Fibroblast of skin of abdomen (primary cell): Measurements from ENCODE around the gene ZCCHC8. TPM values are rescaled to one million over a fixed set of nuclear protein-coding genes. Genes with fewer than 3 reads are reported as not detected.
"Not testable (repeated sequence)": the region's sequence is repeated elsewhere in the genome, so short reads cannot be mapped to it uniquely, and the experiment has no call there.

Experiments used
- DNase-seq: peaks from one replicate; pipeline ENCODE4 v3.0.0-alpha.2; 2013
- polyA plus RNA-seq, 2 experiments: library from polyadenylated mRNA; unstranded; fragments of 120-200 nt; gene quantifications; one replicate each; pipeline ENCODE4 v1.2.1, GENCODE V29; 2013; ENCODE audit not compliant: insufficient read length in 2 of 2

ZCCHC8 gene
- polyA plus RNA-seq (2013, experiment 1 of 2; ENCODE audit: insufficient read length) = 24.5 TPM
- polyA plus RNA-seq (2013, experiment 2 of 2; ENCODE audit: insufficient read length) = 24.1 TPM

DNA sequence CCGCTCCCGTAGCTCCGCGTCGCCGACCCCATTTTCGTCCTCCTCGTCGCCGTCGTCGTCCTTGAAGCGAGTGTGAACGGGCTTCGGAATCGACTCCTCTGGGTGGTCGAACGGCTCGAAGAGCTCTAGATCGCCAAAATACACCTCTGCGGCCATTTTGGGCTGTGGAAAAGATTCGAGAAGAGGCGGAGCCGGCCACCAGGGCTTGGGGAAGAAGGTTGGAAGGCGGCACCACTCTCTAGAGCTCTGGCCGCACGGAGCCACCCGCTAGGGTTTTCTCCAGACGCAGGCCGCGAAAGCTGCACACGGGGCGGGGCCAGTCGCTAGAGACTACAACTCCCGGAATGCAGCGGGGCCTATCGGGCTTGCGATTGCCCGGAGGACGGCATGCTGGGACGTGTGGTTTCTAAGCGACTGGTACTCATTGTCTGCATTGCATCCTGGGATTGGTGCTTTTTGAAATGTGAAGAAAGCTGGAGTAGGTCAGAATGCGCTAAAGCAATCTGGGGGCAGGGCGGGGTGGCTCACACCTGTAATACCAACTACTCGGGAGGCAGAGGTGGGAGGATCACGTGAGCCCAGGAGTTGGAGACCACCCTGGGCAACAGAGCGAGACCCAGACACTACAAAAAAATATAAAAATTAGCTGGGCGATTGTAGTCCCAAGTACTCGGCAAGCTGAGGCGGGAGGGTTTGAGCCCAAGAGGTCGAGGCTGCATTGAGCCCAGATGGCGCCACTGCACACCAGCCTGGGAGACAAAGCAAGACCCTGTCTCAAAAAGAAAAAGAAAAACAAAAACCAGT, at the start of gene ZCCHC8:
Gene ZCCHC8, minus strand, starts transcription at position 248 of the 804 bp plus-strand sequence. Its CDS starts 92 bp downstream, at position 156.
- DNase-seq = peak; percentile 98

DNA sequence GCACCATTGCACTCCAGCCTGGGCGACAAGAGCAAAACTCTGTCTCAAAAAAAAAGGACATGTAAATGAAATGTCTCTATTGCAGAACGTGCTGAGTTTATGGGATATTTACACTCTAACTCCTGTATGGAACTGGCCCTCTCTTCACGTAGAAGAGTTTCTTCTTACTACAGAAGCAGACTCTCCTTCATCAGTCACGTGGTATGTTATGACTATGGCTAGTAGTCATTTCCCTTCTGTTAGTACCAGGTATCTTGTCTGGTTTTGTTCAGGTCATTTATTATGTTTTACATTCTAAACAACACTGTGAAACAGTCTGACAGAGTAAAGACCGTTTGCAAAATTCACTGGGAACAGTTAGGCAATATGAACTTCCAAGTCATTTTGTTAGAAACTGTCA, 46.6 kb upstream of the ZCCHC8 start:
- DNase-seq = no peak

DNA sequence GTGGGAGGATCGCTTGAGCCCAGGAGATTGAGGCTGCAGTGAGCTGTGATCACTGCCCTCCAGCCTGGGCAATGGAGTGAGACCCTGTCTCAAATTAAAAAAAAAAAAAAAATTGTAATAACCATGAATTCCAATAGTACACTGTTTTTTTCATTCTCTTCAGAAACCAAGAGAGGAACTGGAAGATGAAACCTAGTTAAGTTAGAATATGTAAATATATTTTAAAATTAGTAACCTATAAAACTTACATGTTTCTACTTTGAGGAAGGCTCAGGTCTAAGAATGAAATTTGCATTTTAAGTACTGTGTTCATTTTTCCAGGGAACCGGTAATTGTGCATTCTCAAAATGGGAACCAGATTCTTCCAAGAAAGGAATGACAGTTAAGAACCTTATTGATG, 45.1 kb upstream of the ZCCHC8 start:
- DNase-seq = no peak

DNA sequence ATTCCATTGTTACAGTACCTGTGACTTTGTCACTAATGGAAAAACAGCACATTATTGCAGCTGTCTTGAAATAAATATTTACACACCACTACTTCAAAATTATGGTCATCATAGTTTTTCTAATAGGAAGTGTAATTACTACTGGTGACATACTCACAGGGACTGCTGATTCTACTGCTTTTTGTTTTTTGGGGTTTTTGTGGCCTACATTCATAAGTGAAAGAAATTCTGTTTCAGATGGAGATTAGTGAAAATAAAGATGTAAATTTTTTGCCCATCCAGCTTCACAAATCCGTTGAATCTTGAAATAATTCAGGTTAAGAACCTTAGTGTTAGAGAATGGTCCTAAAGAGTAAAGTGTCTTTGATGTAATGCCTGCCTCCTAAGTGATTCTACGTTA, 43.8 kb upstream of the ZCCHC8 start:
- no peak for DNase-seq

DNA sequence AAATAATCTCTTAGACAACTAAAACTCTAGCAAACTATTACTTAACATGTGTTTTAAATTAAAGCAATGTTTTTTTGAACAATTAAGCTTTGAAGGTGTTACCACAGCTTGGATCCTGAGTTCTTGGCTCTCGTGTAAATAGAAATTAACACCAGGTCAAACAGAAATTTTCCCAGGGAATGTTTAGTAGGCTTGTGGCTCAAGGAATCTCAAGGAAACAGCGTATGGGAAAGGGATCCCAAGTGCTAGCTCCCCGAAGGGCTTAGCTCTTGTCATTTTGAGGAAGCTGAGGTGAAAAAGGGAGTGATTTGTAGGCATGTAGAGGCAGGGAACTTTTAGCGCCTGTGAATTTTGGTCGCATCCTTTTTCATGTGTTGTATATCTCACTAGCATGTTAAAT, 37.8 kb upstream of the ZCCHC8 start:
- no peak for DNase-seq

DNA sequence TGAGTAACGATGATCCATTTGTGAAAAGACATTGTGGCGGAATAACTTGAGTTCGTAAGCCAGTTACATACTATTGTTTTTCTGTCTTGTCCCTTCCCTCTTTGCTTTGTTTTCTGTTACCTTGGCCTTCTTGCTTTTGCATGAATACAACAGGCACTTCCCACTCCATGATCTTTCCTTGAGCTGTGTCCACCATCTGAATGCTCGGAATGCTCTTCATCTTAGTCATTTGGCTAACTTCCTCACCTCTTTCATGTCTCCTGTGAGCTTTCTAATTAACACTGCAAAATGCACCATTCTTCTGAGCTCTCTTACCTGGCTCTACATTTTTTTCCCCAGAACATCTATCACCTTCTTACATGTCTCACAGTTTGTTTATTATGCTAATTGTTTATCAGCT, 36.3 kb upstream of the ZCCHC8 start:
- DNase-seq = no peak

DNA sequence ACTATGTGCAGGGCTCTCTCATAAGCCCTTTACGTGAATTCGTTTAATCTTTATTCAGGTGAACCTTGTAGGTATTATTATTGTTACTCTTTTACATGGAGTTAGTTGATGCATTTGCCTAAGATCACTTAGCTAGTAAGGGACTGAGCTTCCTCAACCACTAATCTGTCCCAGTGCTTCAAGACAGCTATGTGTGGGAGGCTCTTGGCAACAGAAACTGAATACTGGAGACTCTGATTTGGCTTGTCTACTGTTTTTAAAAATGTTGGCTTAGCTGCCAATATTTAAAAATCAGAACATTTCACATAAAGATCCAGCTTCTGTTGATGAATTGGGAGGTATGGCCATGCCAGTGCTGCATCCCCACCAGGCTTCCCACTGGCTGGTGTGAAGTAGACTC, 33.1 kb upstream of the ZCCHC8 start:
- no peak for DNase-seq

DNA sequence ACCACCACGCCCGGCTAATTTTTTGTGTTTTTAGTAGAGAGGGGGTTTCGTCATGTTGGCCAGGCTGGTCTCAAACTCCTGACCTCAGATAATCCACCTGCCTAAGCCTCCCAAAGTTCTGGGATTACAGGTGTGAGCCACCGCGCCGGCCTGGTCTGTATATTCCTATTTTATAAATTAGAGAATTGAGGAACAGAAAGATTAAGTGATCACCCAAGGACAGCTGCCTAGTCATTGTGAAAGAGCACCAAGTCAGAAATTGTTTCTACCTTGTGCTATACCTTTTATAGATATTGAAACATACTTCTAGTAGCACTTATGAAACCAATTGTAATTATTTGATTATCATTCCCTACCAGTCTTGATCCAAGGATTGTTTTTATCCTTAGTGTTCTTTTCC, 28.3 kb upstream of the ZCCHC8 start:
- DNase-seq = no peak

DNA sequence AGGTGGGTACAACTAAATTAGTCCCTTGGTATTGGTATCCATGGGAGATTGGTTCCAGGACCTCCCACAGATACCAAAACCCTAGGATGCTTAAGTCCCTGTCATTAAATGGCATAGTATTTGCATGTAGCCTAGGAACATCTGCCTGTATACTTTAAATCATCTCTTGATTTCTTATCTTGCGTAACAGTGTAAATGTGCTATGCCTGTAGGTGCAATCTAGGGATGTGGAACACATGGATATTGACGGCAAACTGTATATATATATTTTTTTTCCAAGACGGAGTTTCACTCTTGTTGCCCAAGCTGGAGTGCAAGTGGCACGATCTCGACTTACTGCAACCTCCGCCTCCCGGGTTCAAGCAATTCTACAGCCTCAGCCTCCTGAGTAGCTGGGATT, 27.9 kb upstream of the ZCCHC8 start:
- DNase-seq = no peak

DNA sequence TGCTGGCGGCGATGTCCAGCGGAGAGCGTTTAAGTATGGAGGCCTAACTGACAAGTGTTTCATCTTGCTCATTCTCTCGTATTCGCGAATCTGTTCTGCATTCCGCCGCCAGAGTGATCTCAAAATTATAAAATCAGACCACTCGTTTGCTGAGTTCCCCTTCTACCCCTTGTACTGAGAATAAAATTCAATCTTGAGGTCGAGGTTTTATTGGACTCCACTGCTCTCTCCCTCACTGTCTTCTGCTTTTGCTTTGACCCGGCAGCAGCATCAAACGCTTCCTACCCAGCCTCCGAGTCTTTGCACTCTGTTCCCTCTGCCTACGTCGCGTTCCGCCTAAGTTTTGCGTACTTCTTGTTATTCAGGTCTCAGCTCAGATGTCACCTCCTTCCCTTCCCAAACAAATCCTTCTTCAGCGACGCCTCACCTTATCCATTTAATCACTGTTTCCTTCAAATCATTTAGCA, 26.8 kb upstream of the ZCCHC8 start:
- no peak for DNase-seq

DNA sequence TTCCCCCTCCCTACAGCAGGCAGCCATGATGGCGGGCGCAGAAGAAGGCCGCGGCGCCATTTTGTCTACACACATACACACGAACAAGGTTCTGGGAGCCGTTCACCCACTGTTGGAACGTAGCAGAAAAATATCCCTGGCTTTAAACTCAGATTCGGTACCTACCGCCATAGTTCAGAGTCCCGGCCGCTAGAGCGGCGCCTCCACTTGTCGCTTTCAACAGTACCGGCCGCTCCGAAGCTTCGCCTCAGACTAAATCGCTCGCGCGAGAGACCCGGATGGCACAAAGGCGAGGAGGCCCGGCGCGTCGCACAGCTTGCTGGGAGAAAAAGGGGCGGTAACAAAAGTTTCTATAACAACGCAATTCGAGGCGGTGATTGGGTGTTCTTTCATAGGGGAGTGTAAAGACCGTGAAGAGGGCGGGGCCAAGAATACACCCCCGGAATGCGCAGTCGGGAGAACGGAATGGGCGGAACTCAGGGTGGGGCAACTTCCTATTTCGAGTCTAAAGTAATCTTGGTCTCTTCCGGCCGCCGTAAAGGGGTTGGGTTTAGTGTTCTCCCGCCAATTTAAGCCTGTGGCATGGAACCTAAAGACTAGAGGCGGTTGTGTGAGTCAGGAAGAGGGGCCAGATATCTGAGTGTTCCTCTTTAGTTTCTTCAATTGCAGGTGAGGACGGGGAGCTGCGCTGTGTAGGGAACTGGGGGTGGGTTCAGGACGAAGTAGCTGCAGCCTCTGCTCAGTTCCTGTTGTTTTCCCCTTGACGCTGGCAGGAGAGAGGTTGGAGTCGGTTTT, 26.1 kb upstream of the ZCCHC8 start, which contains the start of the genes KNTC1 and RSRC2:
Gene KNTC1, plus strand, starts transcription at position 567 of the 795 bp plus-strand sequence. CDS start 2,815 bp downstream, outside the sequence.
Gene RSRC2, minus strand, starts transcription at position 254 of the 795 bp plus-strand sequence. Its CDS starts 83 bp downstream, at position 171.
- DNase-seq = peak; percentile 100

DNA sequence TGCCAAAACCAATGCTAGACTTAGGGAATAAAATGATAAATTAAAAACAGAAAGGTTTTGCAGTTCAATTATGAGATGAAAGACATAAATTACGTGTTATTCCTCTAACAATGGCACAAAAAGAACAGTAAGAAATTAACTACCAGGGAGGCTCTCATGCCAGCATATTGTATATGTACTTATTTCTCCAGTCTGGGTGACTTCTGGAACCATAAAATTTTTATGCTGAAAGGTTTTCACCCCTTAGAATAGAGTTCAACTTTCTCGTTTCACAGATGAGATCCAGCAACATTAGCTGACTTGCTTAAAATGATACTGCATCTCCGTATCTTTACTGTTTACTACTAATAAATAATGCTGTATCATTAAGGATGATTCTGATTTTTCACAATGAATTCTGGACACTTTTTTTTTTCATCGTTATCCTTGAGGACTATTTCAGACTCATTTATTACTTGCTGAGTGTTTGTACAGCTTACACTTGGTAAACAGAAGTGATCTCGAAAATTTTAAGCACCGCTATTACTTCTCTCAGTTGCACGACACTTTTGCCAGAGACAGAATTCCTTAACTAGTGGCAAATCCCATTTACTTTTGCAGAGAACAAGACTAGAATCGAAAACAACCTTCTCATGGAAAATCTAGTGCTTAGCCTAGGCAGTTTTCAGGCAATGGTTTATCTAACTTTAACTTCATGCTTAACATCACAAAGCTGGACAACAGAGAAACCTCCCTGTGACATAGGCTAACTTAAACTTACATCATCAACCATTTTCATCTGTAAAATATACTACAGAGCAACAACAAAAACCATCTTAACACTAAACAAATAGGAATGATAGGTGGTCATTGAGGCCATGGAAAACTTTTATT, 23.4 kb upstream of the ZCCHC8 start:
- no peak for DNase-seq

DNA sequence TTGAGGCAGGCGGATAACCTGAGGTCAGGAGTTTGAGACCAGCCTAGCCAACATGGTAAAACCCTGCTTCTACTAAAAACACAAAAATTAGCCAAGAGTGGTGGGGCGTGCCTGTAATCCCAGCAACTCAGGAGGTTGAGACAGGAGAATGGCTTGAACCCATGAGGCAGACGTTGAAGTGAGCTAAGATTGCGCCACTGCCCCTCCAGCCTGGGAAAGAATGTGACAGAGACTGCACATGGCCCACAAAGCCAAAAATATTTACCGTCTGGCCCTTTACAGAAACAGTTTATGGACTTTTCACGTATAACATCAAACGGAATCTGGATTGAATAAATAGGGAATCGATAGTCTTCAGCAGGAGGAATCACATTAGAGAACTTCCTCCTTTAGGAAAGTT, 22.5 kb upstream of the ZCCHC8 start:
- peak; percentile 59 for DNase-seq

DNA sequence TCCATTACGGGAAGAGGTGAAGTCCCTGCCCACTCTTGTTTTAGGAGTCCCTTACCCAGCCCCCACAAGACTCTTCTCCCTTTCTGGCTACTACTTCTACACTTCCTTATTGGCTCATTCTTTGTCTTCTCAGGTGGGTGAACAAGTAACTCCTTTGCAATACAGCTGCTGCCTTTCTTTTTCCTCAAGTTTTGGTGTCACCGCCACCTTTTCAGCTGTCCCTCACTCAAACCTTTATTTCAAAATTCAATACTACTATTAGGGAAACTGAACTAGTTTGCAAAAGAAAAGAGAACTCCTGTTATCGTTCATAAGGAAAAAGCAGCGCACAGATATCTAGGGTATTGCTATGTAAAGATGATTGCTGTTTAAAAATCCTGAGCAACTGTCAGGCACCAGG, 19.9 kb upstream of the ZCCHC8 start:
- no peak for DNase-seq

DNA sequence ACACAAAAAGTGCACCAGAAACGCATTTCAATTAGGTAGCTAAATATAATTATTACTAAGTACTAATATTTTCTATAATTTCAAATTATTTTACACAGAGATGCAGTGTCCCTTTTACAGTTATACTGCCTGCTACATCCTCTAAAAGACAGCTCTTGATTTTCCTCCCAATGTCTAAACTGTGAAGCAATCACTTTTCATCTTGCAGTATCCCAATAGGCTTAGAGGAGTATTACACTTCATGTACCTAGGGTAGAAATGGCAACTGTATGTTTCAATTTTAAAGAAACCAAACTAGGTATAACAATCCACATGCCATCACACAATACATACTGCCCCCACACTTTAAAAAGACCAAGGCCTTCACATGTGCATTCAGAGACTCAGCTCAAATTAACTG, 18.7 kb upstream of the ZCCHC8 start:
- DNase-seq = no peak

DNA sequence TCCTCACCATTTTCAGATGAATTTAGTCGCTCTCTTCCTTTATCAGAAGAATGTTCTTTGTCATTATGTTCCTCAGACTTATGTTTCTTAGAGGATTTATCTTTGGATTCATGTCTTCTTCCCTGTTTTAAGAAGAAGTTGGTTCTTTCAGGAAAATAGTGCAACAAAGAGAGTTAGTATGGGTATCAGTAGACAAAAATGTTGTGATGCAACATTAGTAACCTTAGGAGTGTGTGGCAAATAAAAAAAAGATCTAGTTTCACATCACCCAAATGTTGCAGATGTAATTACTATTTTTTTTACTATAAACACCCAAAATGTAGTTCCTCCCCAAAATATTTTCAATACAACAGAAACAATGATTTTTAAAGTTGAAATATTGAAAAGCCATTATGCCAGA, 18.2 kb upstream of the ZCCHC8 start:
- no peak for DNase-seq

DNA sequence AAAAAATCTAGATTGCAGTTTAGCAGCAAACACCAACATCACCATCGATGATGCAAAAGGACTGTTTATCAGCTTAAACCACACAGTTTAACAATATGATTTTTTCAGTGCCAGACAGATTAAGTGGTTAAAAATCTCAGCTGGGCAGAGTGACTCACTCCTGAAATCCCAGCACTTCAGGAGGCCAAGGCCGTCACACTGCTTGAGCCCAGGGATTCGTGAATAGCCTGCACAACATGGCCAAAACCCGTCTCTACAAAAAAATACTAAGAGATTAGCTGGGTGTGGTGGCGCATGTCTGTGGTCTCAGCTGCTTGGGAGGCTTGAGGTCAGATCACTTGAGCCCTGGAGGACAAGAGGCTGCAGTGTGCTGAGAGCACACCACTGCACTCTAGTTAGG, 17.1 kb upstream of the ZCCHC8 start:
- peak; percentile 68 for DNase-seq

DNA sequence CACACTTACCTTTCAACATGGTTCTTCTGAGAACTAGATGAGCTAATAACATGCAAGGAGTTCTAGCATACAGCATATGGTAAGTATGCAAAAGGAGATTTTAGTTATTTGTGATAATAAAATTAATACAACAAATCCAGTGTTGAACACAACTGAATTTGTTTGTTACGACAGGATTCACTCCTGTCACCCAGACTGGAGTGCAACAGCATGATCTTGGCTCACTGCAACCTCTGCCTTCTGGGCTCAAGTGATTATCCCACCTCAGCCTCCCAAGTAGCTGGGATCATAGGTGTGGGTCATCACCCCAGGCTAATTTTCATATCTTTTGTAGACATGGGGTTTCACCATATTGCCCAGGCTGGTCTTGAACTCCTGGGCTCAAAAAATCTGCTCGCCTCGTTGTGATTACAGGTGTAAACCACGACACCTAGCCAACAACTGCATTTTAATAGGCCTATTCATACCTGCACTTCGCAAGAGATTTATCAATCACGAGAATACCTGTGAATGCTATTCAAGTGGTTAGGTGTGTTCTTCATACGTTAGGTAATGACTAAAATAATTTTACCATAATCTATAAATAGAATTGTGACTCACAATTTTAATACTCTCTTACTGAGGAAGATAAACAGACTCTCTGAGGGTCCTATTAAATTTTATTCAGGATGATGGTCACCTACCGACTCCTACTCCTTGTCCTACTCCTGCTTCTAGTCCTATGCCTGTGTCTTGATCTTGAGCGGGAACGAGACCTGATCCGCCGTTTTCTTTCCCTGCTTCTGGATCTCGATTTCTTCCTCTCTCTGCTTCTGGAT, 16.0 kb upstream of the ZCCHC8 start:
- no peak for DNase-seq

DNA sequence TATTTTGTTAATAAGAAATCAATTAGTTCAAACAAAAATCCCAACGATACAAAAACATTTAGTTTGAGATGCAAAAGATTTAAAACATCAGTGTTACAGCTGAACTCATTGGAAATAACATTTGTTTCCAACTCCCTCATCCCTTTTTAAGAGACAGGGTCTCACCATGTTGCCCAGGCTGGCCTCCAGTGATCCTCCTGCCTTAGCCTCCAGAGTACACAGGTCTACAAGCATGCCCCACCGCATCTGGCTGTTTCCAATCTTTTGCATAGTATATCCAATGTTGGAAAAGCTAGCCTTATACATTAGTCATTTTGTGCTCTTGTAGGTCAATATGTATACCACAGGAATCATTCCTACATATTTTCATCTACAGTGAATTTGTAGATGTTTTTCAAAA, 14.5 kb upstream of the ZCCHC8 start:
- no peak for DNase-seq

DNA sequence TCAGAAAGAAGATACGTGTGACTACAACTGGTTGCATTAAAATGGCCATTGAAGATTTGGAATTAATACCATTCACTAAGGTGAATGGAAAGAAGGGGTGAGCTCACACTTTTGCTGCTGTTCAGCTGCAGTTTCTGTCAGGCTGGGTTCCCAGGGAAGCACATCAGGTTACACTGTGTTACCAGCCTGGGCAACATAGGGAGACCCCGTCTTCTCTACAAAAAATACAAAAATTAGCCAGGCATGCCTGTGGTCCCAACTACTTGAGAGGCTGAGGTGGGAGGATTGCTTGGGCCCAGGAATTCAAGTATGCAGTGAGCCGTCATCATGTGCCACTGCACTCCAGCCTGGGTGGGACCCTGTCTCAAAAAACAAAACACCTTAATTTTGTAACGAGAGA, 12.9 kb upstream of the ZCCHC8 start:
- DNase-seq = no peak

DNA sequence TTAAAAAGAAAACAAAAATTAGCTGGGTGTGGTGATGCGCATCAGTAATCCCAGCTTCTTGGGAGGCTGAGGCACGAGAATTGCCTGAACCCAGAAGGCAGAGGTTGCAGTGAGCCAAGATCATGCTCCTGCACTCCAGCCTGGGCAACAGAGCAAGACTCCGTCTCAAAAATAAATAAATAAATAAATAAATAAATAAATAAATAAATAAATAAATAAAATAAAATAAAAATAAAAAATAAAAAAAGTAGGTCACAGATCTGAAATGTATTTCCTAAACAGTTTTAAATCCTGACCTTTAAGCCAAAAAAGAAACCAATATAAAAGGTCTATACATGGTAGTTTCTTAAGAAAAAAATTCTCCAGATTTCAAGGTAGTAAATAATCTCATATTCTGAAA, 12.3 kb upstream of the ZCCHC8 start:
- not testable (repeated sequence) for DNase-seq

DNA sequence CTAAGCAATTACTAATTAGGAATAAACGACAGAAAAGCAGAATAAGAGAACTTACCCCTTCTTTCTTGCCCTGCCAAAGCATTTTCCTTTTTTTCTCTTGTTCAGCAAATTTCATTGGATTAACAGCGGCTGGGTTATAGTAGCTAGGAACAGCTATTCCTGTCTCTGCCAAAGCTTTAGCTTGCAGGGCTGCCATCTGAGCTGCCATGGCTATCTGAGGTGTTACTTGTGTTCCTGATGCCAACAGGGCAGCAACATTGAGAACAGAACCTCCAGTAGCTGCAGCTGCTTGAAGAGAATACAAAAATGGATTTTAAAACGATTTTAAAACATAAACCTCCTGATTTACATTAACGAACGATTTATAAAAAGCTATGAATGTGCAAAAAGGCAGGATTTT, 7.4 kb upstream of the ZCCHC8 start:
- DNase-seq = no peak
